NCI-H345 (cell line): ENCODE data around the gene GAS5.
A peak's percentile ranks its signal among the peaks of the same experiment; 100 is the strongest.
"Not testable (repeated sequence)": the region's sequence is repeated elsewhere in the genome, so short reads cannot be mapped to it uniquely, and the experiment has no call there.

ENCODE experiments used
- DNase-seq: peaks from one replicate; lab custom pipeline; 2025; lab: John Stamatoyannopoulos, UW

Gene GAS5

GRCh38 chr1:173869021-173869359 is 1.2 kb upstream of the GAS5 start:
- DNase-seq: no peak

DNA sequence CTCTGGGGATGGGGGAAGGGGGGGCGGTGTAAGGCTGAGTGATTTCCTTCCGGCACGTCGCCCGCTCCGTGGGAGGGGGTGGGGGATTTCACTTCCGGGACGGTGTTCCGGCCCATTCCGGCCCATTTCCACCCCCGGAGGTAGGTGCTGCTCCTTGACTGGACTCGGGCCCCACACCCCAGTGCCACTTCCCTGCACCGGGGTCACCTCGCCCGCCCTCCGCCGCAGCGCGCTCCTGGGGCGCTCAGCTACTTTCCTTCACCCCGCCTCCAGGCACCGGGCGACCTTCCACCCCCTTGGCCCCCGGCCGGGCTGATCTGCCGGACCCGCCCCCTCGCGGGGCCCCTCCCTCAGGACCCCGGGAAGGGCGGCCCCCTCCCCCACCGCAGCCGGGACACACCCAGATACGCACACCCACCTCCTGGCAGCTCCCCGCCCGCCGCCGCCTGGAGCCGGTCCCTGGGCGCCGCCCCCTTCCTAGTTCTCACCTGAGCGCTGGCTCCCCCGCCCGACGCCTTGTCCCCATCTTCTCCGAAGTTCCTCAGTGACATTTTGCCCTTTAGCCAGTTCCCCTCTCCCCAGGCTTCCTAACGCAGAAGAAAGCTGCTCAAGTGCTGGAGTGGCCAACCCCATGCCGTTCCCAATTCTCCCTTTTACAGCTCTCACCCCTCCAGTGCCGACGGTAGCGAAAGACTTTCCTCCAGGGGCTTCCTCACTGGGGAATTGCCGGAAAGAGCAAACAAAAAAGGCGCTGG is 654 bp upstream of the GAS5 start, which contains the start of gene ZBTB37:
Gene ZBTB37 (plus strand): TSS at position 115 of the 755 bp plus-strand sequence. CDS start 1,846 bp downstream, outside the sequence.
- DNase-seq: peak; percentile 94

DNA sequence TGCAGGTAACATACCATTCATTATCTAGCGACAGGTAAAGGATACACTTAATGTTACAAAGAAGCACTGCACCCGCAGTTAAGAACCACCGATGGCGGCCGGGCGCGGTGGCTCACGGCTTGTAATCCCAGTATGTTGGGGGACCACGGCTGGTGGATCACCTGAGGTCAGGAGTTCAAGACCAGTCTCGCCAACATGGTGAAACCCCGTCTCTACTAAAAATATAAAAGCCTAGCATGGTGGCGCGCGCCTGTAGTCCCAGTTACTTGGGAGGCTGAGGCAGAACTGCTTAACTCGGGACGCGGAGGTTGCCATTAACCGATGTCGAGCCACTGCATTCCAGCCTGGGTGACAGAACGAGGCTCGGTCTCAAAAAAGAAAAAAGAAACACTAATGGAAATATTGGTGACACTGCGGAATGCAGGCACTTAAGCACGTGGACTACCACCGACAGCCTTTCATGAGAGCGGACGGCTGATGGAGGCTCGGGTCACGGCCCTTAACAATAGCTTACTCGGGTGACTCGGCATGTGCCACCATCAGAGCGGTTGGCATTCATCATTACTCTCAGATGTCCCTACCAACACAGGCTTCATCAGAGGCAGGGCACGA is 542 bp downstream of the GAS5 start:
- no peak for DNase-seq

DNA sequence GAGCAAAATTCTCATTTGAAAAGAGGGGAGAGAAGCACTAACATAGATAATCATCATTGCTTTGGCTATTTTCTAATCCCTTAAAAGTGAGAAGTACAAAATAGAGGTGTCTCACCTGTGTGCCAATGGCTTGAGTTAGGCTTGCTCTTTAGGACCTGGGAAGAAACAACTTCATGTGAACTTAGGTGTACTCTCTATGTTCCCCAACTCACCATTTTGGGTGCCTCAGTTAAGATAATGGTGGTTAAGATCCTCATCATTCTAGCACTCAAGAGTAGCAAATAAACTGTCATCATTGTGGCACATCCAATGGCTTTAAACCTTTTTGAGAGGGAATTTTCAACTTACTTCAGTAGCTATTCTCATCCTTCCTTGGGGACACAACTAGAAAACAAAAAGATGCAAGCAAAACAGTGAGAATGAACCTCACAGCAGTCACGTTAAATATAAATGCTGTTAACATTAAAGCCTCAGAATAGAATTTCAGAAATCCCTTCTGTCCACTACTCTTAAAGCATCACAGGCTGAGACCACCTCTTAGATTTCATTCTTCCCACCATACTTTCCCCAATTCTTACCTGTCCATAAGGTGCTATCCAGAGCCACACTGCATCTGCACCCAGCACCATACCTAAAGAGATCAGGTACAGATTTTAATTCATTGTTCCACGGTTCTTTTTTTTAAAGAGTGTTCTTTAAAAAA is 1.2 kb downstream of the GAS5 start:
- no peak for DNase-seq

DNA sequence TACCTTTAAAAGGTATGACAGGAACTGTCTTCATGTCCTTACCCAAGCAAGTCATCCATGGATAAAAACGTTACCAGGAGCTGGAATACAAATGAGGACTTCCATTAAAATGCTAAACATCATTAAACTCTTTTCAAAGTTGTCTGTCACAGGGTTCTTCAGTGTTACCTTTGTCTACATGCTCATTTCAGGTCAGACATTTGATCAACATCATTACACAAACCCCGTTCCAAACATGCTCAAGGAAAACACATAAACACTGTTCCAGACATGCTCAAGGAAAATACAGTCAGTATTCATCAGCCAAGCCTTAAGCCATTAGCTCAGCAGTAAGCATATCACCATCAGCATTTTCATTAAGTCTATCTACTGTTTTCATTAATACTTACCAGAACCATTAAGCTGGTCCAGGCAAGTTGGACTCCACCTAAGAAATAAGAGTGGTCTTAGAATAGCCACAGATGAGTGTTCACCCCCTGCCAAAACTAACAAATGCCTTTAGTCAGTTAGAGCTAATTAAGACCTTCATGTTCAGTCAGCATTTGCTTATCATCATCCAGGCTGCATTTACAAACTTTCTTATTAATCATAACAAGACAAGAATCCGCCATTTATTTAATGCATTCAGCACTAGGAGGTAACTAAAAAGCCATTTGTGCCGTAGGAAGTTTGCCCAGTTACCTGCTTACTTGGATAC is 2.2 kb downstream of the GAS5 start:
- DNase-seq: no peak

DNA sequence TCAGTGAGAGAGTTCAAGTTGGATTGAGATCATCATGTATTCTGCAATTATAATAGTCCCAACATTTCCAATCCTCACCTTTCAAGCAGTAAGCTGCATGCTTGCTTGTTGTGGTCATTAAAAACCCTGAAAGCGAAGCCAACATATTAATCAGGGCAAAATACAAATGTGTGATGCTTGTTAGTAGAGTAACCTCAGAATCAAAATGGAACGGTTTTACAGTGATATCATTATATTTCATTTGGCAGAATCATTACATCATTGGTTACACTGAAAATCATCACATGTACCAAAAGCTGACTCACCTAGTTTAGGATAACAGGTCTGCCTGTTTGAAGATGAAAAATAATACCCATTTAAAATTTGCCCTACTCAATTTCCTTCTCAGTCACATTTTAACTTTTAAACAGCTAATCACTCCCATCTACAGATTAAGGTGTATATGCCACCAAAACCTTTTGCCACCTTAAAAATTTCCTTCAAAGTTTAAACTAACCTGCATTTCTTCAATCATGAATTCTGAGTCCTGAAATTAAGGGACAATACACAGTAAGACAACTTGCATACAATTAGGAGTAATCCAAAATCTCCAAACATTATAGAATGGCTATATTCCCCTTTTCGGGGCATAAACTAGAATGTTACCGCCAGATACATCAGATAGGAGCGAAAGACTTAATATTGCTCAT is 3.5 kb downstream of the GAS5 start:
- no peak for DNase-seq

DNA sequence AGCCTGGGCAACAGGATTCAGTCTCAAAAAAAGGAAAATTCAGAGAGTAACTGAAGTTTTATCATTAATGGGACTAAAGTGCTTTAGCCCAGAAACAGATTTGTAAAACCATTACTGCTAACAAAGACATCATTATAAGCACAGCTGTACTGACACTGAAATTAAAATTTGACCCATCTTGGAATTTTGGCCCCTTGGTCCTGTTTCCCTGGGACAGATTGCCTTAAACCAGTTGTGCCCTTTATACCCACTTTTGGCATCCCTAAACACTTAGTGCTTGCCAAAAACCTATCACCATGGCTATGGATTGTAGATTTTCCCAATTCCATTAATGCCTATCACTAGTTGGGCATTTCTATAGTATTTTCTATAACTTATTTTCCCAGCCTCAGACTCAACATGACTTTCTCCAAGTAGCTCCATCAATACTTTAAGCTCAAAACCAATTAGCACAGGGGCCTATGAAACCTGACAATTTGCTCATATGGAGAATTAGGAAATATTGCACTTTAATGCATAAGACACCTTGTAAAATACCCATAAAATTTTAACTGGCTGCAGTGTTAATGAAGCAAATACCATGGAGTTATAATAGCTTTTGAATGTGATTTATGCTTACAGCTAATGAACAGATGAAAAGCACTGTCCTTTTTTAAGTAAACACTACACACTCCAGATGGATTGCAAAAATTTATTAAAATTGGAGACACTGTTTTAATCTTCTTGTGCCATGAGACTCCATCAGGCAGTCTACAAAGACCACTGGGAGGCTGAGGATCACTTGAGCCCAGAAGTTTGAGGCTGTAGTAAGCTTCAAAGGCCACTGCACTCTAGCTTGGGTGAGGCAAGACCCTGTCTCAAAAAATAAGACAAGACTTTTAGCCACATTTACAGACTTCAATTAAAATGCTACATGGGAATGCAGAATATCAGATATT is 4.3 kb downstream of the GAS5 start:
- no peak for DNase-seq

- DNase-seq: no peak
Observed at GRCh38 chr1:173862769-173863223, 5.0 kb downstream of the GAS5 start.

DNA sequence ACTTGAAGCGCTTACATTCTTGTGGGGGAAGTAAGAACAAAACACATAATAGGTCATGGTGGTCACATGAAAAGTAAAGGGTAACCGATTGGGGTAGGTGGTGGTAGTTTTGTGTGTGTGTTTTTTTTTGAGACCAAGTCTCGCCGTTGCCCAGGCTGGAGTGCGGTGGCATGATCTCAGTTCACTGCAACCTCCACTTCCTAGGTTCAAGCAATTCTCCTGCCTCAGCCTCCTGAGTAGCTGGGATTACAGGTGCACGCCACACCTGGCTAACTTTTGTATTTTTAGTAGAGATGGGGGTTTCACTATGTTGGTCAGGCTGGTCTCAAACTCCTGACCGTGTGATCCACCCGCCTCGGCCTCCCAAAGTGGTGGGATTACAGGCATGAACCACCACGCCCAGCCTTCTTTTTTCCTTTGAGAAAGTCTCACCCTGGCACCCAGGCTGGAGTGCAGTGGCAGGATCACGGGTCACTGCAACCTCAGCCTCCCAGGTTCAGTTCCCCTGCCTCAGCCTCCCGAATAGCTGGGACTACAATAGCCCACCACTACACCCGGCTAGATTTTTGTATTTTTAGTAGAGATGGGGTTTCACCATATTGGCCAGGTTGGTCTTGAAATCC is 5.5 kb downstream of the GAS5 start:
- DNase-seq: not testable (repeated sequence)

DNA sequence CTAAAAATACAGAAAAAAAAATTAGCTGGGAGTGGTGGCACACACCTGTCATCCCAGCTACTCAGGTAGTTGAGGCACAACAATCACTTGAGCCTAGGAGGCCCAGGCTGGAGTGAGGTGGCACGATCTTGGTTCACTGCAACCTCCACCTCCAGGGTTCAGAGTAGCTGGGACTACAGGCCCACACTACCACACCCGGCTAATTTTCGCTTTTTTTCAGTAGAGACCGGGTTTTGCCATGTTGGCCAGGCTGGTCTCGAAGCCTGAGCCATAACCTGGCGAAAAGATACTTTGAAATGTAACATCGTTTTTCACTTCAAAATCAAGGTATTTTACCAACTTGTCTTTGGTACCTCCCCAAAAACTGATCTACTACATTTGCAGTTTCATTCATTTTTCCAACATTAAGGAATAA is 6.1 kb downstream of the GAS5 start:
- DNase-seq: no peak

GRCh38 chr1:173860065-173860464 is 7.7 kb downstream of the GAS5 start:
- DNase-seq: no peak

DNA sequence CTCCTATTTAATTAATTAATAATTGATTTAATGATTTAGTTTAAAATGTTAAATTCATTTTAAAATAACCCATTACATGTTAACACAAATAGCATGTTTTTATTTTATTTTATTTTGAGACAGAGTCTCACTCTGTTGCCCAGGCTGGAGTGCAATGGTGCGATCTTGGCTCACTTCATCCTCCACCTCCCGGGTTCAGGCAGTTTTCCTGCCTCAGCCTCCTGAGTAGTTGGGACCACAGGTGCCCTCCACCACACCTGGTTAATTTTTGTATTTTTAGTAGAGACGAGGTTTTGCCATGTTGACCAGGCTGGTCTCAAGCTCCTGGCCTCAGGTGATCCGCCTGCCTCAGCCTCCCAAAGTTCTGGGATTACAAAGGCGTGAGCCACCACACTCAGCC is 8.2 kb downstream of the GAS5 start:
- DNase-seq: not testable (repeated sequence)

DNA sequence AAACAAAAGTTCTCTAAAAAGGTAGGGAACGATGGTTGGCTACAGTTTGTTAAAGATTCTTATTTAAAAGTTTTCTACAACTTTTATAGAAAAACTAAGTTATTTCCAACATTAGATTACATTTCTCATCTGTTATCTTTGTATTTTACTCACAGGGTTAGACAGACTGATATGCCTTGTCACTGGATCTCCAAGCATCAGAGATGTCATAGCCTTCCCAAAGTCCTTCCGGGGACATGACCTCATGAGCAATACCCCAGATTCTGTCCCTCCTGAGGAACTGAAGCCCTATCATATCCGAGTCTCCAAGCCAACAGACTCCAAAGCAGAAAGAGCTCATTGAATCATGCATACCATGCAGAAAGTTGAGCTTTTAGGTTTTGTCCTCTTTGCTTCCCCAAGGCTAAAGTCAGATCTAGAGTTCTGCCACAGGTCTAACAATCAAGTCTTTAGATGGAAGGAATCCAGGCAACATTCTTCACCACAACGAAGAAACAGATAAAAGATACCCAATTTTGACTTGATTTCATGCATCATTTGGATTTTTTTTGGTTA is 10.3 kb downstream of the GAS5 start:
- DNase-seq: no peak

DNA sequence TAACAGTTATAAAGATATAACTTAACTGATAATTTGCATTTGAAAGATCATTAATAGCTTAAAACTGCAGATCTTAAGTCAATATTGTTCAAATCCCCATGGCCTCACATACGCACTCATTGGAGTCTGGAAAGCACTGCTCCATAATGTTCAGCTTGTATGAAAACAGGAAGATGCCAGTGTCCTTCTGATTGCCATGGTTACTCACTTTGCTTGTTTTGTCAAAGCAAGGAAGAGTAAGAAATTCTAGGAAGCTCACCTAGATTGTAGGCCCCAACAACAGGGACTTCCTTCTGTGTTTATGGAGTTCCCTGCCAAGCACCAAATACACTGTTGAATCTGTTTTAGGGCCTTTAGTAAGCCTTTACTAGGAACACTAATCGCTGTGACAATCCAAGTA is 10.9 kb downstream of the GAS5 start:
- DNase-seq: no peak

DNA sequence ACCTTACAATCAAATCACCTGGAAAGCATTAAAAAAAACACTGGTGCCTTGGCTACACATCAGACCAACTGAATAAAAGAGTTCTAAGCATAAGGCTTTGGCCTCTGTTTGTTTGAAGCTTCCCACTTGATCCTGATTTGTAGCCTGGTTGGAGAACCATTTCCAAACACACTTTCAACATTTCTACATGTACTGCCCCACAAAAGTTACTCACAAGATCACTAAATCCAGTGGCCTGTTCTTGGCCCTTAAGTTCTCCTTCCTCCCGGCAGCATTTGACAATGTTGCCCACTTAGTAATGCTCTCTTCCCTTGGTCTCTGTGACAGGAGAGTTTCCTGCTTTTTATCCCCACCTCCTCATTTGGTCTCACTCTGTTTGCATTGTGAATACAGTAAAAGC is 11.8 kb downstream of the GAS5 start:
- DNase-seq: no peak

GRCh38 chr1:173853074-173853473 is 14.7 kb downstream of the GAS5 start:
- DNase-seq: no peak

DNA sequence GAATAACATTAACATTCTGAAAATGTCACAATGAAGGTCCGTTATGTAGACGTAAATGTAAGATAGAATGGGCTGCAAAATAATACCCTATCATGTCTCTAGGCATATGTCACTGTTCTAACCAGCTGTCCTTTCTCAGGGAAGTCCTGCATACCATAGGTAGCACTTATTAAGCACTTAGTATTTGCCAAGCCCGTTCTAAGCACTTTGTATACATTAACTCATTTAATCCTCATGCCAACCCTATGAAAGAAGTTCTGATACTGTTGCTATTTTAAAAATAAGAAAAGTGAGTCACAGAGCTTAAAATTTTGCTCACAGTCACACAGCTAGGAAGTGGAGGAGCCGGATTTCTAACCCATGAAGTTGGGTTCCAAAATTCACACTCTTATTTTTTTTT is 15.7 kb downstream of the GAS5 start:
- DNase-seq: no peak

DNA sequence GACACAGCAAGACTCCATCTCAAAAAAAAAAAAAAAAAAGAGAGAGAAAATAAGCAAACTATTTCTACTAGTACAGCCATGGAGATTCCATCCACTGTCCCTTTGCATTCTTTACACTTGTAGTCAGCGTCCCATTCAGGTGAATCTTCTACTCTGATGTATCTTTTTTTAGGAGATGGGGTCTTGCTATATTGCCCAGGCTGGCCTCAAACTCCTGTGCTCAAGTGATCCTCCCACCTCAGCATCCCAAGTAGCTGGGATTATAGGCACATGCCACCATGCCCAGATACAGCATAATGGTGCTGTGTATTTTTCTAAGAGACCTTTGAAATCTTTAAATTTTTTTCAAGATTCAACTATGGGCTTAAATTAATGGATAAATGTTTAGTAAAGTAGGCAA is 35.0 kb downstream of the GAS5 start:
- DNase-seq: no peak

DNA sequence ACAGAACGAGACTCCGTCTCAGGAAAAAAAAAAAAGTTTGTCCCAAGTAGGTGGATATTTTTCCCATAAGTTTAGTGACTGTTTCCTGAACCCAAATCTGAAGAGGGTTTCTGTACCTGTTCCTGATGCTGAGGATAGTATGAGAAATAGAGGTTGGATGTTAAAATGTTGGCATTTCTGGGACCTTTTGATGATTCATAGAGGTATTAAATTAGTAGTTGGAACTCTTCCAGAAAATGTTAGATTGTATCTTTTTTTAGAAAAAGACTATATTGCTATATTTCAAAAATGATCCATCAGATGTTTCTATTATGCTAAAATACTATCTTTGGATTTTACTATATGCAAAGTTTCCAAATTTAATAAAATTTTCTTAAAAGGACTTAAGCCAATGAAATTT is 40.2 kb downstream of the GAS5 start:
- DNase-seq: no peak
